IPS DF 4.7 (cell line): ENCODE data around the gene PRPH.
A peak's percentile ranks its signal among the peaks of the same experiment; 100 is the strongest.
"Not testable (repeated sequence)": the region's sequence is repeated elsewhere in the genome, so short reads cannot be mapped to it uniquely, and the experiment has no call there.

Experiments
- DNase-seq: peaks from one replicate; pipeline ENCODE4 v3.0.0-alpha.2; 2013; ENCODE audit warnings: low spot score; ENCODE audit errors: extremely low read depth

Gene PRPH

DNA sequence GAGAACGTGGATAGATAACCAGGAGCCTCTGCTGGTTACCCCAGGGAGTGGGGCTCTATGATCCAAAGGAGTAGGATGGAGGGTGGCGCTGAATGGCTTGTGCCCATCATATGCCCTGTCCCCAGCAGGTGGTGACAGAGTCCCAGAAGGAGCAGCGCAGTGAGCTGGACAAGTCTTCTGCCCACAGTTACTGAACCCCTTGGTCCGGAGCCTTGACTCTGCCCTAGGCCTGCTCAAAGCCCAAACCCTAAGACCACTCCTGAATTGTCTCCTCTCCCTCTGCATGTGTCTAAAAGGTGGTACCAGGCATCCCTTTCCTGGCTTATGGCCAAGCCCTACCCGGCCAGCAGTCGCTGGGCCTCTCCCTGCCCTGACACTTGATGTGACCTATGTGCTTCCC lies 3.2 kb downstream of the PRPH start:
- DNase-seq: no peak

DNA sequence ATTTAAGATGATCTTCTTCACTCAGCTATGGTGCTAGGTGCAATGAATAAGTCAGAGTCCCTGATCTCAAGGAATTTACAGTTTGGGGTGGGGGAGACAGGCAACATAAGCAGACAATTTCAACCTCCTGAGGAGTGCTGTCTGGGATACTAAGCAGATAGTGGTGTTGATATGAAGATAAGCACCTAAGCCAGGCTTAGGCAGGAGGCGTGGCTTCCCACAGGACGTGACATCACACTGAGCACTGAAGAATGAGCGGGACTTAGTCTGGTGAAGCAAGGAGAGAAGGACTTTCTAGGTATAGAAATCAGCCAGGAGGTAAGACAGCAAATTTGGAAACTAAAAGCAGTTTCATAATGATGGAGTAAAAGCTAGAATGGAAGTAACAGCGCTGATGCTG lies 6.8 kb downstream of the PRPH start:
- no peak for DNase-seq

DNA sequence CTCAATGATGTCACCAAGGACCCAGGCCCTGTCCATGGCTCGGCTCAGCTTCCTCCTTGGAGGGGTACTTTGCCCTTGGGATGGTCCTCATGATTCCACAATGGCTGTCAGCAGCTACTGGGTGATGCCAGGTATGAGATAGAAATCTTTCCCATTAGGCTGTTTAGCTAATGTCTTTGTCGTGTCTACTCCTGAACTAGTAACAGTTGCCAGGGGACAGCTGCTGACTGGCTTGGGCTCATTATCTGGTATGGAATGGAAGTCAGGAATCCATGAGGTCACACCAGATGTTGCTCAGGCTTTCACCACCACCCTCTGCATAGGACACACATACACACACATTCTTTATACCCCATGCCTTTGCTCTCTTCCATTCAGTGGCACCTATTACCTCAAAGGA lies 9.2 kb downstream of the PRPH start:
- DNase-seq: no peak

DNA sequence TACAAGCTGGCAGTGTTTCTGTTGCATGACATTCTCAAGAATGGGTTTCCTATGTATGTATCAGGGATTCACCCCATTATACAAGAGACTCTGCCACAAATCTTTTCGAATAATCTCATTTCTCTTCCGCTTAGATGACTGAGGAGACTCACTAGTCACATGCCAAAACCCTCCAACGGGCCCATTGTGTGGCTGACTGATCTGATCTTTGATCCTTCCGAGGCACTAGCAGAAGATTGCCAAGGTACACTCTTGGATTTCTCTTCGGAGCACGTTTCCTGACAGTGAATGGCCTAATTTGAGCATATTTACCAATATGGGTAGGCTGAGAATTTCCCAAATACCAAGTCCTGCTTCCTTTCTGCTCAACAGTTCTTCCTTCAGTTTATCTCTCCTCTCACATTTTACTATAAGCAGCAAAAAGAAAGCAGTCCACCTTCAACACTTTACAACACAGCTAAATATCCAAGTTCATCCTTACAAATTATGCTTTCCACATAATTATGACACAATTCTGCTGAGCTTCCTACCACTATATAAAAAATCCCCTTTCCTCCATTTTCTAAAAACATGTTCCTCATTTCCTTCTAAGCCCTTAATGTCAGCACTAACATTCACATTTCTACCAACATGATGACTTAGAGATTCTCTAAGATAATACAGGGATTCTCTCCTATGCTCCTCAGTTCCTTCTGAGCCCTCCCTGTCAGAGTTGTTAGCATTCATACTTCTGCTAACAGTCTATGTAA lies 11.0 kb downstream of the PRPH start:
- DNase-seq: no peak

DNA sequence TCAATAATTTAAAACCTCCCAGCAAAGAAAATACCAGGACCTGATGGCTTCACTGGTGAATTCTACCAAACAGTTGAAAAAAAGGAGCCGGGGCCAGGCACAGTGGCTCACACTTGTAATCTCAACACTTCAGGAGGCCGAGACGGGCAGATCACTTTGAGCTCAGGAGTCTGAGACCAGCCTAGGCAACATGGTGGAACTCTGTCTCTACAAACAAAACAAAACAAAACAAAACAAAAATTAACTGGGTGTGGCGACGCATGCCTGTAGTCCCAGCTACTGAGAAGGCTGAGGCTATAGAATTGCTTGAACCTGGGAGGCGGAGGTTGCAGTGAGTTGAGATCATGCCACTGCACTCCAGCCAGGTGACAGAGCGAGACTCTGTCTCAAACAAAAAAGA lies 14.4 kb downstream of the PRPH start:
- DNase-seq: no peak

DNA sequence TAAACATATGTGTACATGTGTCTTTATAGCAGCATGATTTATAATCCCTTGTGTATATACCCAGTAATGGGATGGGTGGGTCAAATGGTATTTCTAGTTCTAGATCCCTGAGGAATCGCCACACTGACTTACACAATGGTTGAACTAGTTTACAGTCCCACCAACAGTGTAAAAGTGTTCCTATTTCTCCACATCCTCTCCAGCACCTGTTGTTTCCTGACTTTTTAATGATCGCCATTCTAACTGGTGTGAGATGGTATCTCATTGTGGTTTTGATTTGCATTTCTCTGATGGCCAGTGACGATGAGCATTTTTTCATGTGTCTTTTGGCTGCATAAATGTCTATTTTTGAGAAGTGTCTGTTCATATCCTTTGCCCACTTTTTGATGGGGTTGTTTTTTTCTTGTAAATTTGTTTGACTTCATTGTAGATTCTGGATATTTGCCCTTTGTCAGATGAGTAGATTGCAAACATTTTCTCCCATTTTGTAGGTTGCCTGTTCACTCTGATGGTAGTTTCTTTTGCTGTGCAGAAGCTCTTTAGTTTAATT lies 15.6 kb downstream of the PRPH start:
- not testable (repeated sequence) for DNase-seq

DNA sequence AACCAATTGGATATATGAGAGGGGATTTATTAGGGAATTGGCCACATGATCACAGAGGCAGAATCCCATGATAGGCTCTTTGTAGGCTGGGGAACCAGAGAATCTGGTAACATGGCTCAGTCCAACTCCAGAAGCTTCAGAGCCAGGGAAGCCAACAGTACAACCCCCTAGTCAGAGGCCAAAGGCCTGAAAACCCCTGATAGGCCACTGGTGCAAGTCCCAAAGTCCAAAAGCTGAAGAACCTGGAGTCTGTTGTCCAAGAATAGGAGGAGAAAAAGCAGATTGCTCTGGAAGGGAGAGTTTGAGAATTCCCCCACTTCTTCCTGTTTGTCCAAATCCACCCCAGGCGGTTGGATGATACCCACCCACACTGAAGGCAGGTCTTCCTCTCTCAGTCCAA lies 19.9 kb downstream of the PRPH start:
- DNase-seq: no peak

DNA sequence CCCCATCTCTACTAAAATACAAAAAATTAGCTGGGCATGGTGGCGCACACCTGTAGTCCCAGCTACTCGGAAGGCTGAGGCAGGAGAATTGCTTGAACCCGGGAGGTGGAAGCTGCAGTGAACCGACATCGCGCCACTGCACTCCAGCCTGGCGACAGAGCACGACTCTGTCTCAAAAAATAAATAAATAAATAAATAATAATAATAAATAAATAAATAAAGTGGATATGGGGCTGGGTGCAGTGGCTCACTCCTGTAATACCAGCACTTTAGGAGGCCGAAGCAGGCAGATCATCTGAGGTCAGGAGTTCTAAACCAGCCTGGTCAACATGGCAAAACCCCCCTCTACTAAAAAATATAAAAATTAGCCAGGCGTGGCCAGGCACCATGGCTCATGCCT lies 22.2 kb downstream of the PRPH start:
- DNase-seq: not testable (repeated sequence)

DNA sequence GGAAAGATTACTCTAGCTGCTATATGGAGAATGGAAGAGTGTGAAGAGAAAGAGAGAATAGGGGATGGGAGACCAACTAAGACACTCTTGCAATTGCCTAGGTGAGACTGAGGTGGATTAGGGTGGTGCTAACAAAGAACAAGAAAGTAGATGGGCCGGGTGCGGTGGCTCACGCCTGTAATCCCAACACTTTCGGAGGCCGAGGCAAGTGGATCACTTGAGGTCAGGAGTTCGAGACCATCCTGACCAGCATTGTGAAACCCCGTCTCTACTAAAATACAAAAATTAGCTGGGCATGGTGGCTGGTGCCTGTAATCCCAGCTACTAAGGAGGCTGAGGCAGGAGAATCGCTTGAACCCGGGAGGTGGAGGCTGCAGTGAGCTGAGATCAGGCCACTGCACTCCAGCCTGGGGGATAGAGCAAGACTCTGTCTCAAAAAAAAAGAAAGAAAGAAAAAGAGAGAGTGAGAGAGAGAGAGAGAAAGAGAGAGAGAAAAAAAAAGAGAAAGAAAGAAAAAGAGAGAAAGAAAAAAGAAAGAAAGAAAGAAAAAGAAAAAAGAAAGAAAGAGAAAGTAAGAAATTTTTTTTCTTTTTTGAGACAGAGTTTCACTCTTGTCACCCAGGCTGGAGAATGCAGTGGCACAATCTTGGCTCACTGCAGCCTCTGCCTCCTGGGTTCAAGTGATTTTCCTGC lies 25.6 kb downstream of the PRPH start:
- not testable (repeated sequence) for DNase-seq

DNA sequence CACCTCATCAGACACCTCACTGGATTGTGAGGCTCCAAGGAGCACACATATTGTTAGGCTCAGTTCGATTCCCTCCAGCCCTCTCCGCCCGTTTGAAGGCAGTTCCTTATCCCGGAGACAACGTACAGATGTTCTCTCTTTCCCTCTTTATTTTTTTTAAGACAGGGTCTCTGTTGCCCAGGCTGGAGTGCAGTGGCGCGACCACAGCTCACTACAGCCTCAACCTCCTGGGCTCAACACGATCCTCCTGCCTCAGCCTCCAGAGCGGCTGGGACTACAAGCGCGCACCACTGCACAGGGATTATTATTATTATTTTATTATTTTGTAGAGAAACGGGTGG lies 27.4 kb downstream of the PRPH start:
- no peak for DNase-seq

DNA sequence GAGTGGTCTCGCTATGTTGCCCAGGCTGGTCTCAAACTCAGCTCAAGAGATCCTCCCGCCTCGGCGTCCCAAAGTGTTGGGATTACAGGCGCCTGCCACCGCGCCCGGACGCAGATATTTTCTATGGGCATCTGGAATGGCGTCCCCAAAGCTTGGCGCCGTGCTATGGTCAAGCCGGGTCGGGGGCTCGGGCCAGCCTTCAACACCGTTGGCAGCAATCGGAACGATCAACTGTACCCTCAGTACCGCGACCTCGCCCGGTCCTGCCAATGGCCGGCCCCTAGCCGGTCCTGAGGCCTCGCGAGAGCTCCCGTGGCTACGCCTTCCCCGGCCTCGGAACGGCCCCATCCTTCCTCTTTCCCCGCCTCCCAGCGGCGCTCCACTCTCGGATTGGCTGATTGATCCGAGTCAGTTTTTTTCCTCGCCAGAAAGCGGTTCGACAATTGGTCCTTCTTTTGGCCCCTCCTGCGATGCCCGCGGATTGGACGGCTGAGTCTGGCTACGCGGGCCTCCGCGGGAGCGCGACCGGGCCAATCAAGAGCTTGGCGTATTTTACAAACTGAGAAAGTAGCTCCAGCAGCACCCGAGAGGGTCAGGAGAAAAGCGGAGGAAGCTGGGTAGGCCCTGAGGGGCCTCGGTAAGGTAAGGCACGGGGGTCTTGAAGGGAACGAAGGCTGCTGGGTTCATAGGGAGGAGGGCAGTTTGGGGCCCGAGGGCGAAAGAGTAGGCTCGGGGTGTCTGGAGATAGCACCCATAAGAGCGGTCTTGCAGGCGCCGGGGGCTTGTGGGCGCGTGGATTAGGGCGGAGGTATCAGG lies 28.0 kb downstream of the PRPH start, which contains the start of gene TROAP:
TSS of gene TROAP (plus strand) at position 548 of the 816 bp plus-strand sequence. CDS start 354 bp downstream, outside the sequence.
- DNase-seq: peak; percentile 98

DNA sequence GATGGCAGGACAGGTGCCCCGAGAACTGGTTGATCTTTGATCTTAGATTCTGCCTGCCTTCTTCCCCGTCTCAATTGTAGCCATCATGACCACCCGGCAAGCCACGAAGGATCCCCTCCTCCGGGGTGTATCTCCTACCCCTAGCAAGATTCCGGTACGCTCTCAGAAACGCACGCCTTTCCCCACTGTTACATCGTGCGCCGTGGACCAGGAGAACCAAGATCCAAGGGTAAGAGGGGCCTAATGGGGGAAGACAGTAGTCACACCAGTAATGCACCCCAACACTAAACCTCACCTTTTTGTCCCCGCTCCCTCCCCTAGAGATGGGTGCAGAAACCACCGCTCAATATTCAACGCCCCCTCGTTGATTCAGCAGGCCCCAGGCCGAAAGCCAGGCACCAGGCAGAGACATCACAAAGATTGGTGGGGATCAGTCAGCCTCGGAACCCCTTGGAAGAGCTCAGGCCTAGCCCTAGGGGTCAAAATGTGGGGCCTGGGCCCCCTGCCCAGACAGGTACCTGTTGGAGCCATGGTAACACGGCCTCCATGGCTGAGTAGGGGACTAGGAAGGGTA lies 28.7 kb downstream of the PRPH start:
- no peak for DNase-seq

DNA sequence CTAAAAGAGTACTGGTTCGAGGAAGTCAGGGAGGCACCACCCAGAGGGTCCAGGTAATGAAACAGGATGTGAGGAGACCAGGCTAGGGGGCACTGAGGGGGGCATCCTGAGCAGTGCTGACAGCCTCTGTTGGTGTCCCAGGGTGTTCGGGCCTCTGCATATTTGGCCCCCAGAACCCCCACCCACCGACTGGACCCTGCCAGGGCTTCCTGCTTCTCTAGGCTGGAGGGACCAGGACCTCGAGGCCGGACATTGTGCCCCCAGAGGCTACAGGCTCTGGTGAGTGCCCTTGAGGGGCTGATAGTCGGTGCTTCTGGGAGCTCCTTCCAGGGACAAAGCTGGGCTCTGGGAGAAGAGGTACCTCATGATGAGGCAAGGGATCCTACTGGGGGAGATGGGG lies 30.7 kb downstream of the PRPH start:
- DNase-seq: no peak

DNA sequence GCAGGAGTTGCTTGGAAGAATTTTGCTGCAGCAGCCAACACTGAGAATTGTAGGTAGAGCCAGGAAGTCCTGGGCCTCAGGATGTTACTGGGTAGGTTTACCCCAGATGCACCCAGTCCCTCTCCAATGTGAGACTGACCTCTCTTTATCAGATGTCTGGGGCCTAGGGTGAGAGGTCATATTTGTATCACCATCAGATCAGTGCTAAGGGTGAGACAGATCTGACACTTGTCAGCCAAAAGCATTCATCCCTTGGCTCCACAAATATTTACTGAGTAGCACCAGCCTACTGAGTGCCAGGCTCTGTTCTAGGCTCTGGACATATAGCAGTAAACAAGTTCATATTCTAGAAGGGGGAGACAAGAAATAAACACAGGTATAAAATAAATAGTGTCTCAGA lies 32.4 kb downstream of the PRPH start:
- no peak for DNase-seq

DNA sequence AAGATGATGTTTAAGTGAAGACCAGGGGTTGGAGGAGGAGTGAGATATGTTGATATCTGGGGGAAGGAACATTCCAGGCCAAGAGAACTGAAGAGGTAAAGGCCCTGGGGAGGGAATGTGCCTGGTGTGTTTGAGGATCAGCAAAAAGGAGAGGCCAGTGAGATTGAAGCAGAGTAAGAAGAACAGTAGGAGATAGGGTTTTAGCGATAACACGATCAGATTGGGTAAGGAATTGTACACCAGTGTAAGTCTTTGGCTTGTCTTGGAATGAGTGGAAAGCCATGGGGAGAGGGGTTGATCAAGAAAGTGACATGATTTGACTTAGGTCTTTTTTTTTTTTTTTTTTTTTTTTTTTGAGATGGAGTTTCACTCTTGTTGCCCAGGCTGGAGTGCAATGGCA lies 32.9 kb downstream of the PRPH start:
- DNase-seq: no peak

DNA sequence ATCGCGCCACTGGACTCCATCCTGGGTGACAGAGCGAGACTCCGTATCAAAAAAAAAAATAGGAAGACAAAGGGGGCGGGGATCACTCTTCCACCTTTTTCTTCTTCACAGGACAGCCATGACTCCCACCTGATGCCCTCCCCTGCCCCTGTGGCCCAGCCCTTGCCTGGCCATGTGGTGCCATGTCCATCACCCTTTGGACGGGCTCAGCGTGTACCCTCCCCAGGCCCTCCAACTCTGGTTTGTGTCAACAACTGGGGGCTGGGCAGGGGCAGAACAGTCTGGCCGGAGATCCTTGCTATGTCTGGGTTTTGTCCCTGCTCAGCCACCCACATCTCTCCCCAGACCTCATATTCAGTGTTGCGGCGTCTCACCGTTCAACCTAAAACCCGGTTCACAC lies 33.9 kb downstream of the PRPH start:
- DNase-seq: no peak

DNA sequence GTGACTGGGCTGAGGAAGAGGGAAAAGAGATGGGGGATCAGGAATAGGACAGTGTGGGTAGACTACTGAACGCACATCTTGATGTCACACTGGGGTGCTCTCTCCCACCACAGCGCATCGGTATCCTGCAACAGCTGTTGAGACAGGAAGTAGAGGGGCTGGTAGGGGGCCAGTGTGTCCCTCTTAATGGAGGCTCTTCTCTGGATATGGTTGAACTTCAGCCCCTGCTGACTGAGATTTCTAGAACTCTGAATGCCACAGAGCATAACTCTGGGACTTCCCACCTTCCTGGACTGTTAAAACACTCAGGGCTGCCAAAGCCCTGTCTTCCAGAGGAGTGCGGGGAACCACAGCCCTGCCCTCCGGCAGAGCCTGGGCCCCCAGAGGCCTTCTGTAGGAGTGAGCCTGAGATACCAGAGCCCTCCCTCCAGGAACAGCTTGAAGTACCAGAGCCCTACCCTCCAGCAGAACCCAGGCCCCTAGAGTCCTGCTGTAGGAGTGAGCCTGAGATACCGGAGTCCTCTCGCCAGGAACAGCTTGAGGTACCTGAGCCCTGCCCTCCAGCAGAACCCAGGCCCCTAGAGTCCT lies 35.2 kb downstream of the PRPH start:
- no peak for DNase-seq

DNA sequence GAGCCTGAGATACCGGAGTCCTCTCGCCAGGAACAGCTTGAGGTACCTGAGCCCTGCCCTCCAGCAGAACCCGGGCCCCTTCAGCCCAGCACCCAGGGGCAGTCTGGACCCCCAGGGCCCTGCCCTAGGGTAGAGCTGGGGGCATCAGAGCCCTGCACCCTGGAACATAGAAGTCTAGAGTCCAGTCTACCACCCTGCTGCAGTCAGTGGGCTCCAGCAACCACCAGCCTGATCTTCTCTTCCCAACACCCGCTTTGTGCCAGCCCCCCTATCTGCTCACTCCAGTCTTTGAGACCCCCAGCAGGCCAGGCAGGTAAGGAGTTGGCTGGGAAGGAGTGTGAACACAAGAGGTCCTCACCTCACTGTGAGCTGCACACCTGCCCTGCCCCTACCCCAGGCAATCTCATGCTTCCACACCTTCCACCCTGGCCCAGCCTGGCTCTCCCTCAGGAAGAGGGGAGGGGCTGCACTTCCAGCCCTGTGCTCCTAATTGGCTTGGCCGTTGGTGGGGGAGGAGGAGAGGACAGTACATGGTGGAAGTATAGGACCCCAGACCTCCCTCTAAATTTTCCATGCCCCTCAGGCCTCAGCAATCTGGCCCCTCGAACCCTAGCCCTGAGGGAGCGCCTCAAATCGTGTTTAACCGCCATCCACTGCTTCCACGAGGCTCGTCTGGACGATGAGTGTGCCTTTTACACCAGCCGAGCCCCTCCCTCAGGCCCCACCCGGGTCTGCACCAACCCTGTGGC lies 35.9 kb downstream of the PRPH start:
- DNase-seq: no peak

DNA sequence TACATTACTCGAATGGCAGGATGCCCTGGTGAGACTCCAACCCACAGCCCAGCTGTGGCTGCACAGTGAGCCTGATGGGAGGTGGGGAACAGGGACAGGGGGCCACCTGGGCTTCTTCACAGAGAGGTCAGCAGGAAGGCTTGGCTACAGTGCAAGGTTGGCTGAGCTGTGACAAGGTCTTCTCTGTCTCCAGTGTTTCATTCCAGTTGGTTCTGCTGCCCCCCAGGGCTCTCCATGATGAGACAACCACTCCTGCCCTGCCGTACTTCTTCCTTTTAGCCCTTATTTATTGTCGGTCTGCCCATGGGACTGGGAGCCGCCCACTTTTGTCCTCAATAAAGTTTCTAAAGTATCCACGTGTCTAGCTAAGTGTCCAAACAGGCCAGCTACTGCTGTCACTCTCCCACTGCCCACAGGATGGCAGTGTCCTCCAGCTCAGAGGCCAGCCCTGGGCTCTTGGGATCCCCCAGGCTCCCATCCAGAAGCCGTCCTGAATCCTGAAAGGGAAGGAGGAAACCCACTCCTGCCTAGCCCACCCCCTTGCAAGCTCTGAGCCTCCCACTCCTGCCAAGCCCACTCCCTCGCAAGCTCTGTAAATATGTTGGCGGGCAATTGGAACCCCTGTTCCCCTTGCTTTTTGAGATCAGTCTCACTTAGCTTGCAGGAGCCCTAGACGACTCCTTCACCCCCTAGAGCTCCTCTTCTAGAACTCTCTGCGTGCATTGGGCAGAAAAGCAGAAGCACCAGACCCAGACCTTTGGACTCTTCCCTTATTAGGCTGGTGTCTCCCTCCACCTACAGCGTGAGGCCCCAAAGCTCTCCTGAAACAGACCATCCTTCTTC lies 36.7 kb downstream of the PRPH start:
- no peak for DNase-seq

DNA sequence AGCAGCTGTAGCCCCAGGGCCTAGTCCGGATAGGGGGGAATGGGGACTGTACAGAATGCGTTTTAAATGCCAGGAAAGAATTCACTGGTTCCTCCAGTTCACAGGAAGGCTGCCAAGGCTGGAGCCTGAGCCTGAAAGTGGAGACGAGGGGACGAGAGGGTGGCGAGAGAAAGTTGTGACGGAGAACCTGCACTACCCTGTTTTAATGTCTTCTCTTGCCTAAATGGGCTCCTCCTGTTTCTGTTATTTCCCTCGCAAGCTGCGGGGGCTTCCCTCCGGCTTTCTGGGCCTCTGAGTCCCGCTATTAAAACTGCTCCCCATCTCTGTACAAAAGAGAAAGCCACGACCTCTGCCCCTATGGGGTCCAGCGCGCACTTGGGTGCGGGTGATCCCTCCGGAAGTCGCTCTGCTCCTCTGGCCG lies 37.5 kb downstream of the PRPH start:
- DNase-seq: no peak
